SK-N-SH (cell line): Measurements from ENCODE around the gene RNASEH1.

Experiments
- GABPA ChIP-seq: IDR thresholded peaks from 2 replicates; pipeline ENCODE4 v1.4.0; 2012; ENCODE audit warnings: low read depth, mild to moderate bottlenecking
- NFIC ChIP-seq: IDR thresholded peaks from 2 replicates; pipeline ENCODE4 v1.4.0; 2012; ENCODE audit warnings: borderline replicate concordance
- POLR2AphosphoS5 ChIP-seq: IDR thresholded peaks from 2 replicates; pipeline ENCODE4 v1.6.1; 2012; ENCODE audit warnings: low read depth, low read length
- TF ChIP-seq, protein P1 (sequence below): fragments of 200-600 bp; sonication (generic); IDR thresholded peaks from 2 replicates; pipeline ENCODE4 v1.6.1; 2017; ENCODE audit warnings: antibody characterized with exemption, mild to moderate bottlenecking, moderate library complexity

DNA sequence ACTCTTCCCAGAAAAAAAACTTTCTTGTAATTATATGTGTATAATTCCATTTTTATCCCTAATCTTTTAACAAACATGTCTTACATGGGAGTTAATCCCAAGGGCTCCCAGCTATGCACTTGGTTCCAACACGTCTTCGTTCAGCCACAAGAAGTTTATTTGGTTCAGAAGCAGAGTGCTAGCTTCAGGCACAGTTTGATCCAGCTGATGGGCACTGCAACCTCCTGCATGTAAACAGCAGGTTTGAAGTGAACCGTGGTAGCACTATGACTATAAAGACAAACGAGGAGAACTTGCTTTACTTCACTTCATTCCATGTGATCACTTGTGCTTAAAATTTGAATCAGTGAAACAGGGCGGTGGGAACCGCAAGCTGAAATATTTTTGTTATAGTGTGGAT lies 7.0 kb upstream of the RNASEH1 start:
- TF ChIP-seq POLR2AphosphoS5, result no peak
- TF ChIP-seq, protein P1, sequence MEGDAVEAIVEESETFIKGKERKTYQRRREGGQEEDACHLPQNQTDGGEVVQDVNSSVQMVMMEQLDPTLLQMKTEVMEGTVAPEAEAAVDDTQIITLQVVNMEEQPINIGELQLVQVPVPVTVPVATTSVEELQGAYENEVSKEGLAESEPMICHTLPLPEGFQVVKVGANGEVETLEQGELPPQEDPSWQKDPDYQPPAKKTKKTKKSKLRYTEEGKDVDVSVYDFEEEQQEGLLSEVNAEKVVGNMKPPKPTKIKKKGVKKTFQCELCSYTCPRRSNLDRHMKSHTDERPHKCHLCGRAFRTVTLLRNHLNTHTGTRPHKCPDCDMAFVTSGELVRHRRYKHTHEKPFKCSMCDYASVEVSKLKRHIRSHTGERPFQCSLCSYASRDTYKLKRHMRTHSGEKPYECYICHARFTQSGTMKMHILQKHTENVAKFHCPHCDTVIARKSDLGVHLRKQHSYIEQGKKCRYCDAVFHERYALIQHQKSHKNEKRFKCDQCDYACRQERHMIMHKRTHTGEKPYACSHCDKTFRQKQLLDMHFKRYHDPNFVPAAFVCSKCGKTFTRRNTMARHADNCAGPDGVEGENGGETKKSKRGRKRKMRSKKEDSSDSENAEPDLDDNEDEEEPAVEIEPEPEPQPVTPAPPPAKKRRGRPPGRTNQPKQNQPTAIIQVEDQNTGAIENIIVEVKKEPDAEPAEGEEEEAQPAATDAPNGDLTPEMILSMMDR, result no peak
- TF ChIP-seq GABPA, result no peak
- no peak for TF ChIP-seq NFIC
